Measurements from ENCODE around the gene DAPK3.

The DAPK3 gene

GRCh38 chr19:3980353-3981251 is 9.7 kb upstream of the DAPK3 start (continued):
- TF ChIP-seq POU6F1 (CRISPR knock-in tag; IDR thresholded peaks at IDR 0.05; ENCODE audit: borderline replicate concordance, low read depth) (no peak), ZNF565 (CRISPR knock-in tag; conservative IDR thresholded peaks at IDR 0.05; ENCODE audit: low read depth) (no peak), OSR1 (CRISPR knock-in tag; IDR thresholded peaks at IDR 0.05) (no peak), SNAI2 (CRISPR knock-in tag; IDR thresholded peaks at IDR 0.05) (no peak), PPARA (CRISPR knock-in tag; IDR thresholded peaks at IDR 0.05; ENCODE audit: borderline replicate concordance) (no peak), ZC3H10 (CRISPR knock-in tag; IDR thresholded peaks at IDR 0.05) (no peak), BACH2 (CRISPR knock-in tag; IDR thresholded peaks at IDR 0.05; ENCODE audit: borderline replicate concordance) (no peak), PATZ1 (CRISPR knock-in tag; IDR thresholded peaks at IDR 0.05; ENCODE audit: borderline replicate concordance) (no peak), ZNF8 (CRISPR knock-in tag; IDR thresholded peaks at IDR 0.05) (no peak), ESRRG (CRISPR knock-in tag; IDR thresholded peaks at IDR 0.05) (no peak), GLIS3 (CRISPR knock-in tag; IDR thresholded peaks at IDR 0.05) (no peak), CREB5 (CRISPR knock-in tag; IDR thresholded peaks at IDR 0.05; ENCODE audit: low read depth) (no peak), ARNTL (CRISPR knock-in tag; IDR thresholded peaks at IDR 0.05; ENCODE audit: borderline replicate concordance, low read depth) (no peak), RARB (CRISPR knock-in tag; IDR thresholded peaks at IDR 0.05) (no peak), ZFP30 (CRISPR knock-in tag; IDR thresholded peaks at IDR 0.05) (no peak)

GRCh38 chr19:3979674-3980352 is 8.9 kb upstream of the DAPK3 start:
- TF ChIP-seq CSDC2 (CRISPR knock-in tag; IDR thresholded peaks at IDR 0.05) (no peak), ZFP3 (CRISPR knock-in tag; IDR thresholded peaks at IDR 0.05) (no peak), ZNF70 (CRISPR knock-in tag; IDR thresholded peaks at IDR 0.05) (no peak), ISL1 (CRISPR knock-in tag; IDR thresholded peaks at IDR 0.05) (no peak), CREB5 (CRISPR knock-in tag; IDR thresholded peaks at IDR 0.05; ENCODE audit: low read depth) (no peak), SNAI2 (CRISPR knock-in tag; IDR thresholded peaks at IDR 0.05) (no peak), ZNF565 (CRISPR knock-in tag; conservative IDR thresholded peaks at IDR 0.05; ENCODE audit: low read depth) (no peak), CSRNP3 (CRISPR knock-in tag; IDR thresholded peaks at IDR 0.05) (no peak), GLIS3 (CRISPR knock-in tag; IDR thresholded peaks at IDR 0.05) (no peak), PPARA (CRISPR knock-in tag; IDR thresholded peaks at IDR 0.05; ENCODE audit: borderline replicate concordance) (no peak)
- no peak for ATAC-seq

GRCh38 chr19:3979289-3979673 is 8.4 kb upstream of the DAPK3 start:
- TF ChIP-seq ESRRG (CRISPR knock-in tag; IDR thresholded peaks at IDR 0.05) (no peak), ZNF565 (CRISPR knock-in tag; conservative IDR thresholded peaks at IDR 0.05; ENCODE audit: low read depth) (no peak), PATZ1 (CRISPR knock-in tag; IDR thresholded peaks at IDR 0.05; ENCODE audit: borderline replicate concordance) (no peak), ZFP30 (CRISPR knock-in tag; IDR thresholded peaks at IDR 0.05) (no peak), ZNF8 (CRISPR knock-in tag; IDR thresholded peaks at IDR 0.05) (no peak), ZC3H10 (CRISPR knock-in tag; IDR thresholded peaks at IDR 0.05) (no peak), SNAI2 (CRISPR knock-in tag; IDR thresholded peaks at IDR 0.05) (no peak), TOX (CRISPR knock-in tag; IDR thresholded peaks at IDR 0.05; ENCODE audit: borderline replicate concordance) (no peak), CSDC2 (CRISPR knock-in tag; IDR thresholded peaks at IDR 0.05) (no peak), ARNTL (CRISPR knock-in tag; IDR thresholded peaks at IDR 0.05; ENCODE audit: borderline replicate concordance, low read depth) (no peak), ZFP3 (CRISPR knock-in tag; IDR thresholded peaks at IDR 0.05) (no peak), RARB (CRISPR knock-in tag; IDR thresholded peaks at IDR 0.05) (no peak), TSHZ2 (CRISPR knock-in tag; IDR thresholded peaks at IDR 0.05) (no peak)
- no peak for ATAC-seq
